Measurements from ENCODE around the gene S100A2.
"Not testable (repeated sequence)": the region's sequence is repeated elsewhere in the genome, so short reads cannot be mapped to it uniquely, and the experiment has no call there.

S100A2 gene

DNA sequence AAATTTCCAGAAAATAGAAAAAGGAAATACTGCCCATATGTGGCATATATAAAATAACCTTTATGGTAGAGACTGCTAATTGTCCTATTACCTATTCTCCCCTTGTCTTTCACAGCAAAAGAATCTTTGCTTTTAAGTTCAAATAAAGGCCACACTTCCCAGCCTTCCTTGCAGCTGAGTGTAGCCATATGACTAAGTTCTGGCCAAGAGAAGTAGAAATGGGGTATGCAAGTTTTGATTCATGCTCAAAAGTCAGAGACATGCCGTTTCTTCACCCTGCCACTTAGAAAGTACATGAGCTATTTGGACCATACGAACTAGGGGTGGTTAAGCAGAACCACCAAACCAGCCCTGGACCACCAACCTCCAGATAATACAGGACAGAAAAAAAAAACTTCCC is 18.3 kb upstream of the S100A2 start:
- no peak for DNase-seq (ENCODE audit: low read depth)
- no peak overlapping the region for H3K4me3 ChIP-seq (ENCODE audit: control insufficient read depth, low read depth, low read length)
- TF ChIP-seq, protein P1, sequence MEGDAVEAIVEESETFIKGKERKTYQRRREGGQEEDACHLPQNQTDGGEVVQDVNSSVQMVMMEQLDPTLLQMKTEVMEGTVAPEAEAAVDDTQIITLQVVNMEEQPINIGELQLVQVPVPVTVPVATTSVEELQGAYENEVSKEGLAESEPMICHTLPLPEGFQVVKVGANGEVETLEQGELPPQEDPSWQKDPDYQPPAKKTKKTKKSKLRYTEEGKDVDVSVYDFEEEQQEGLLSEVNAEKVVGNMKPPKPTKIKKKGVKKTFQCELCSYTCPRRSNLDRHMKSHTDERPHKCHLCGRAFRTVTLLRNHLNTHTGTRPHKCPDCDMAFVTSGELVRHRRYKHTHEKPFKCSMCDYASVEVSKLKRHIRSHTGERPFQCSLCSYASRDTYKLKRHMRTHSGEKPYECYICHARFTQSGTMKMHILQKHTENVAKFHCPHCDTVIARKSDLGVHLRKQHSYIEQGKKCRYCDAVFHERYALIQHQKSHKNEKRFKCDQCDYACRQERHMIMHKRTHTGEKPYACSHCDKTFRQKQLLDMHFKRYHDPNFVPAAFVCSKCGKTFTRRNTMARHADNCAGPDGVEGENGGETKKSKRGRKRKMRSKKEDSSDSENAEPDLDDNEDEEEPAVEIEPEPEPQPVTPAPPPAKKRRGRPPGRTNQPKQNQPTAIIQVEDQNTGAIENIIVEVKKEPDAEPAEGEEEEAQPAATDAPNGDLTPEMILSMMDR (IDR thresholded peaks at IDR 0.05; ENCODE audit: control insufficient read depth, insufficient read depth, low read depth, low read length, missing control alignments): no peak

DNA sequence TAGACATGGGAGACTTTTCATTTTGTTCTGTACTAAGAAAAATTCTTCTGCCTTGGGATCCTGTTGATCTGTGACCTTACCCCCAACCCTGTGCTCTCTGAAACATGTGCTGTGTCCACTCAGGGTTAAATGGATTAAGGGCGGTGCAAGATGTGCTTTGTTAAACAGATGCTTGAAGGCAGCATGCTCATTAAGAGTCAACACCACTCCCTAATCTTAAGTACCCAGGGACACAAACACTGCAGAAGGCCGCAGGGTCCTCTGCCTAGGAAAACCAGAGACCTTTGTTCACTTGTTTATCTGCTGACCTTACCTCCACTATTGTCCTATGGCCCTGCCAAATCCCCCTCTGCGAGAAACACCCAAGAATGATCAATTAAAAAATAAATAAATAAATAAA is 17.9 kb upstream of the S100A2 start:
- H3K4me3 ChIP-seq (ENCODE audit: control insufficient read depth, low read depth, low read length); DNase-seq (ENCODE audit: low read depth): not testable (repeated sequence)

DNA sequence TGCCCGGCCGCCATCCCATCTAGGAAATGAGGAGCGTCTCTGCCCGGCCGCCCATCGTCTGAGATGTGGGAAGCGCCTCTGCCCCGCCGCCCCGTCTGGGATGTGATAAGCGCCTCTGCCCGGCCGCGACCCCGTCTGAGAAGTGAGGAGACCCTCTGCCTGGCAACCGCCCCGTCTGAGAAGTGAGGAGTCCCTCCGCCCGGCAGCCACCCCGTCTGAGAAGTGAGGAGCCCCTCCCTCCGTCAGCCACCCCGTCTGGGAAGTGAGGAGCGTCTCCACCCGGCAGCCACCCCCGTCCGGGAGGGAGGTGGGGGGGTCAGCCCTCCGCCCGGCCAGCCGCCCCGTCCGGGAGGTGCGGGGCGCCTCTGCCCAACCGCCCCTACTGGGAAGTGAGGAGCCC is 17.2 kb upstream of the S100A2 start:
- not testable (repeated sequence) for DNase-seq (ENCODE audit: low read depth); H3K4me3 ChIP-seq (ENCODE audit: control insufficient read depth, low read depth, low read length)

DNA sequence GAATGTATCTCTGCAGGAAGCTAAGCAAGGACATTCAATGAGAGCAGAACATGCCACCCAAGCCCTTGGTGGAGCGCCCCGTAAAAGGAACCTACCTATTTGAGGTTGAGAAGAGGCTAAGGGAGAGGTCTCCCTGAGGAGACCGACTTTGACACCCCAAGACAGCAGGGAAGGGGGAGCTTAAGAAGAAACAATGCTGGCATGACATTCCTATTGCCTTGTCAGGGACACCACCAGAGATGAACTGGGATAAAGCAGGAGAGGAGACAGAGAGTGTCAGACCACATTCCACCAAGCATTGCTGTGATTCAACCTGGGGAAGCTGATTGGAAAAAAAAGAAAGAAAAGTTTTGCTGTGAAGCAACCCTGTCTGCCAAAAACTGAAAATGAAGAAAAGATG is 13.3 kb upstream of the S100A2 start:
- no peak overlapping the region for H3K4me3 ChIP-seq (ENCODE audit: control insufficient read depth, low read depth, low read length)
- TF ChIP-seq, protein P1 (IDR thresholded peaks at IDR 0.05; ENCODE audit: control insufficient read depth, insufficient read depth, low read depth, low read length, missing control alignments): no peak
- DNase-seq (ENCODE audit: low read depth): no peak

DNA sequence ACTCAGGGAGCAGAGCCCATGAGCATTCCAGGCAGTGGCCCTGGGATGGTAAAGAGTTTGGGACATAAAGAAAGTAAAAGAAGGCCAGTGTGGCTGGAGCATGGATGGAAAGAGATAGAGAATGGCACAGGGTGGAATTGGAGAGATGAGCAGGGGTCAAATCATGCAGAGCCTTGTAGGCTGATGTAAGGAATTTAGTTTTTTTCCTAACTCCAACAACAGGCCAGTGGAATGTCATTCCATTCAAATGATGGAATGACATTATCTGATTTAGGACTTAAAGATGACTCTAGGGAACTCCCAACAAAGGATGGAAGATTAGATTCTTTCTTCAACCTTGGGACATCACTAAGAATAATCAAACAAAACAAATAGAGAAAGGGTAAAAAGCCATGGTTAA is 12.8 kb upstream of the S100A2 start:
- DNase-seq (ENCODE audit: low read depth): no peak
- TF ChIP-seq, protein P1 (IDR thresholded peaks at IDR 0.05; ENCODE audit: control insufficient read depth, insufficient read depth, low read depth, low read length, missing control alignments): no peak
- no peak overlapping the region for H3K4me3 ChIP-seq (ENCODE audit: control insufficient read depth, low read depth, low read length)

DNA sequence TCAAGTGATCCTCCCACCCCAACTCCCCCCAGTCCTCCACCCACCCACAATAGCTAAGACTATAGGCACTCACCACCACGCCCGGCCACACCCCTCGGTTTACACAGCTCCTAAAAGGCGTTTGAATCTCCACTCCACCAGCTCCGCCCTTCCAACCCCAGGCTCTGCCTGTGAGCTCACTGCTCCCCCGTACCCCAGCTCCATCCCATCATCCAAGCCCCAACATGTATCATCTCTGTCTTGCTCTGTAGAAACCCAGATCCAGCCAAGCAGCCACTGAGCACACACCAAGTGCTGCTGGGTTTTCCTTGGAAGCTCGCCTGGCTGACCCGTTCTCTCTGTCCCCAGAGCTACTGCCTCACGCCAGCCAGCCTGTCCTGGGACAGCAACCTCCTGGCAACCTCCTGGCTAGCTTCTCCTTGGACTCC is 12.0 kb upstream of the S100A2 start:
- TF ChIP-seq, protein P1 (IDR thresholded peaks at IDR 0.05; ENCODE audit: control insufficient read depth, insufficient read depth, low read depth, low read length, missing control alignments): no peak
- H3K4me3 ChIP-seq (ENCODE audit: control insufficient read depth, low read depth, low read length): no peak overlapping the region
- no peak for DNase-seq (ENCODE audit: low read depth)

DNA sequence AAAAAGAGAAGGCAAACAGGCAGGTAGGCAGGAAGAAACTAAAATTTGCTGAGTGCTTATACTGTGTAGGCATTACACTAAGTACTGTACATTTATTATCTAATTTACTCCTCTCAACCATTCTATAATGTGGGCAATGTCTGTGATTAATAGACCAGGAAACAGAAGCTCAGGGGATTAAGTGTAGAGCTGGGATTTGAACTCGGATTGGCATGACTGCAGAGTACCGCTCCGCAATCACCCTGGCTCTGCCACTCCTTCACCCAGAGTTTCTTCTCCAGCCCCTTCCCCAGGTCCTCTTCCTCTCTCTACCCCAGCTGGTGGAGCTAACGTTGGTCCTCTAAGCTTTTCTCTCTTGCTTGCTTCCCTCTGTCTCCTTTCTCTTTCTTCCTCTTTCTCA is 11.5 kb upstream of the S100A2 start:
- no peak overlapping the region for H3K4me3 ChIP-seq (ENCODE audit: control insufficient read depth, low read depth, low read length)
- TF ChIP-seq, protein P1 (IDR thresholded peaks at IDR 0.05; ENCODE audit: control insufficient read depth, insufficient read depth, low read depth, low read length, missing control alignments): no peak
- DNase-seq (ENCODE audit: low read depth): no peak

DNA sequence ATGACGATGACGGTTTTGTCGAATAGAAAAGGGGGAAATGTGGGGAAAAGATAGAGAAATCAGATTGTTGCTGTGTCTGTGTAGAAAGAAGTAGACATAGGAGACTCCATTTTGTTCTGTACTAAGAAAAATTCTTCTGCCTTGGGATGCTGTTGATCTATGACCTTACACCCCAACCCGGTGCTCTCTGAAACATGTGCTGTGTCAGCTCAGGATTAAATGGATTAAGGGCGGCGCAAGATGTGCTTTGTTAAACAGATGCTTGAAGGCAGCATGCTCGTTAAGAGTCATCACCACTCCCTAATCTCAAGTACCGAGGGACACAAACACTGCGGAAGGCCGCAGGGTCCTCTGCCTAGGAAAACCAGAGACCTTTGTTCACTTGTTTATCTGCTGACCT is 9.9 kb upstream of the S100A2 start:
- not testable (repeated sequence) for H3K4me3 ChIP-seq (ENCODE audit: control insufficient read depth, low read depth, low read length); DNase-seq (ENCODE audit: low read depth)

DNA sequence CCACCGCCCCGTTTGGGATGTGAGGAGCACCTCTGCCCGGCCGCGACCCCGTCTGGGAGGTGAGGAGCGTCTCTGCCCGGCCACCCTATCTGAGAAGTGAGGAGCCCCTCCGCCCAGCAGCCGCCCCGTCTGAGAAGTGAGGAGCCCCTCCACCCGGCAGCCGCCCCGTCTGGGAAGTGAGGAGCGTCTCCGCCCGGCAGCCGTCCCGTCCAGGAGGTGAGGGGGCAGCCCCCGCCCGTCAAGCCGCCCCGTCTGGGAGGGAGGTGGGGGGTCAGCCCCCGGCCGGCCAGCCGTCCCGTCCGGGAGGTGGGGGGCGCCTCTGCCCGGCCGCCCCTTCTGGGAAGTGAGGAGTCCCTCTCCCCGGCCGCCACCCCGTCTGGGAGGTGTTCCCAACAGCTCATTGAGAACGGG is 9.4 kb upstream of the S100A2 start:
- not testable (repeated sequence) for DNase-seq (ENCODE audit: low read depth); H3K4me3 ChIP-seq (ENCODE audit: control insufficient read depth, low read depth, low read length)
